HG02610 (cell line): ENCODE data around the gene INVS.
"Not testable (repeated sequence)": the region's sequence is repeated elsewhere in the genome, so short reads cannot be mapped to it uniquely, and the experiment has no call there.

Experiments used
- ATAC-seq: cut with Tn5 transposase; IDR thresholded peaks from one replicate; pipeline ENCODE4 v1.9.1; 2021; ENCODE audit warnings: mild to moderate bottlenecking, moderate library complexity; ENCODE audit not compliant: unreplicated experiment

INVS gene

GRCh38 chr9:100098887-100099721 is at the start of gene INVS, which contains the start of gene ERP44:
Gene INVS (plus strand): TSS chr9:100099243. CDS start chr9:100104522, 5,279 bp downstream.
Gene ERP44 (minus strand): TSS chr9:100099000. CDS start chr9:100098840, 160 bp downstream.
- ATAC-seq: peak; percentile 98

- ATAC-seq: no peak
These were observed 49.5 kb upstream of the INVS start for GRCh38 chr9:100049551-100049950.

GRCh38 chr9:100052375-100052774 is 46.7 kb upstream of the INVS start:
- ATAC-seq: no peak

- no peak for ATAC-seq
These were observed 42.5 kb upstream of the INVS start for GRCh38 chr9:100056561-100056960.

GRCh38 chr9:100057624-100058023 is 41.4 kb upstream of the INVS start:
- ATAC-seq: no peak

GRCh38 chr9:100058699-100059579 is 40.1 kb upstream of the INVS start:
- peak; percentile 87 for ATAC-seq

- not testable (repeated sequence) for ATAC-seq
These were observed 36.4 kb upstream of the INVS start for GRCh38 chr9:100062683-100063082.

GRCh38 chr9:100063185-100063584 is 35.9 kb upstream of the INVS start:
- no peak for ATAC-seq

GRCh38 chr9:100064872-100065581 is 34.0 kb upstream of the INVS start:
- ATAC-seq: no peak

- ATAC-seq: peak; percentile 72
These were observed 32.5 kb upstream of the INVS start for GRCh38 chr9:100066539-100066938.

- ATAC-seq: not testable (repeated sequence)
These were observed 31.1 kb upstream of the INVS start for GRCh38 chr9:100067990-100068389.

- ATAC-seq: not testable (repeated sequence)
These were observed 30.0 kb upstream of the INVS start for GRCh38 chr9:100069068-100069467.

- no peak for ATAC-seq
These were observed 28.7 kb upstream of the INVS start for GRCh38 chr9:100070104-100071041.

- no peak for ATAC-seq
These were observed 27.8 kb upstream of the INVS start for GRCh38 chr9:100071271-100071670.

- ATAC-seq: no peak
These were observed 26.2 kb upstream of the INVS start for GRCh38 chr9:100072805-100073204.

- ATAC-seq: no peak
These were observed 24.9 kb upstream of the INVS start for GRCh38 chr9:100074093-100074492.

- no peak for ATAC-seq
These were observed 24.1 kb upstream of the INVS start for GRCh38 chr9:100074989-100075388.

GRCh38 chr9:100076256-100076655 is 22.8 kb upstream of the INVS start:
- ATAC-seq: not testable (repeated sequence)

GRCh38 chr9:100082782-100083181 is 16.3 kb upstream of the INVS start:
- no peak for ATAC-seq
